B cell (primary cell): ENCODE data around the gene PRKG2.

ENCODE experiments used
- EZH2 ChIP-seq: IDR thresholded peaks from 2 replicates; pipeline ENCODE4 v1.6.1; 2012; ENCODE audit warnings: borderline replicate concordance, low read depth, mild to moderate bottlenecking, moderate library complexity, low read length; ENCODE audit not compliant: insufficient read depth, poor library complexity, severe bottlenecking
- TF ChIP-seq, protein P1 (sequence below): fragments of 200-600 bp; IDR thresholded peaks from one replicate; pipeline ENCODE4 v1.8.0; 2022; ENCODE audit warnings: antibody characterized with exemption, mild to moderate bottlenecking

DNA sequence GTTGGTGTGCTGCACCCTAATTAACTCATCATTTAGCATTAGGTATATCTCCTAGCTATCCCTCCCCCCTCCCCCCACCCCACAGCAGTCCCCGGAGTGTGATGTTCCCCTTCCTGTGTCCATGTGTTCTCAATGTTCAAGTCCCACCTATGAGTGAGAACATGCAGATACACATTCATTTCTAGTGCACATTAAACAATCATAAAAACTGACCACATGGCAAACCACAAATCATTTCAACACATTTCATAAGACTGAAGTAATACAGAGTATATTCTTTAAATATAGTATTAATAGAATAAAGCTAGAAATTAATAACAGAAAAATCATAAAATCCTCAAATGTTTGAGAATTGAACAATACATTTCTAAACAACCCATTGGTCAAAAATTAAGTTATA lies 34.1 kb downstream of the PRKG2 start:
- TF ChIP-seq, protein P1, sequence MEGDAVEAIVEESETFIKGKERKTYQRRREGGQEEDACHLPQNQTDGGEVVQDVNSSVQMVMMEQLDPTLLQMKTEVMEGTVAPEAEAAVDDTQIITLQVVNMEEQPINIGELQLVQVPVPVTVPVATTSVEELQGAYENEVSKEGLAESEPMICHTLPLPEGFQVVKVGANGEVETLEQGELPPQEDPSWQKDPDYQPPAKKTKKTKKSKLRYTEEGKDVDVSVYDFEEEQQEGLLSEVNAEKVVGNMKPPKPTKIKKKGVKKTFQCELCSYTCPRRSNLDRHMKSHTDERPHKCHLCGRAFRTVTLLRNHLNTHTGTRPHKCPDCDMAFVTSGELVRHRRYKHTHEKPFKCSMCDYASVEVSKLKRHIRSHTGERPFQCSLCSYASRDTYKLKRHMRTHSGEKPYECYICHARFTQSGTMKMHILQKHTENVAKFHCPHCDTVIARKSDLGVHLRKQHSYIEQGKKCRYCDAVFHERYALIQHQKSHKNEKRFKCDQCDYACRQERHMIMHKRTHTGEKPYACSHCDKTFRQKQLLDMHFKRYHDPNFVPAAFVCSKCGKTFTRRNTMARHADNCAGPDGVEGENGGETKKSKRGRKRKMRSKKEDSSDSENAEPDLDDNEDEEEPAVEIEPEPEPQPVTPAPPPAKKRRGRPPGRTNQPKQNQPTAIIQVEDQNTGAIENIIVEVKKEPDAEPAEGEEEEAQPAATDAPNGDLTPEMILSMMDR = no peak
- no peak for TF ChIP-seq EZH2
